Stimulated activated CD8-positive, alpha-beta memory T cell treated with anti-CD3 and anti-CD28 coated beads, Interleukin-12 subunit alpha, Interleukin-12 subunit beta, amount 100 ng/mL, for 24 hours (primary cell): ENCODE measurements around the gene SCN10A.

Experiments
- DNase-seq: peaks from one replicate; pipeline ENCODE4 v3.0.0-alpha.2; 2020; ENCODE audit errors: extremely low read depth

SCN10A gene

GRCh38 chr3:38651153-38651789 lies 164.7 kb downstream of the SCN10A start:
- DNase-seq = peak; percentile 33

DNA sequence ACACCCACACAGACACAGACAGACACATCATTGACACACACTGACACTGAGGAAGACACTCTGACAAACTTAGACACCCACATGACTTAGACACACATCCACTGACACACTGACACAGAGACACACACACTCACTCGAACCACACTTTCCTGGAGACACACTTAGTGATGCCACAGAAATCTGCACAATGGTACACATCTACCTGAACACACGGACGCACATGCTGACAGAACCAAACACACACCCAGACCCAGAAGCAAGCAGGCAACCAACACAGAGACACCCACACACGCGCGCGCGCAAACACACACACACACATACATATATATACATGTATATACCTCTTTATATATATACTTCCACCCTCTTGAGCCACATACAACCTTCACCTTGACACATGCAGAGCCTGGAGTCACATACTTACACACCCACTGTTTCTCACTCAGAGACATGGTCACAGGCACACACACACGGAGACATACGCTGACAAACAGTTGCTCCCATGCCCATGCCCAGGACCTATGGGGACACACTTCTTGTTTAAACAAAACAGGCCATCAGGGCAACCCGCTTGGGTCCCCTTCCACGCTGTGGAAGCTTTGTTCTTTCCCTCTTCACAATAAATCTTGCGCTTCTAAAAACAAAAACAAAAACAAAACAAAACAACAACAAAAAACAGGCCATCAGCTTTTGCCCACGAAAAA lies 165.6 kb downstream of the SCN10A start:
- no peak for DNase-seq

GRCh38 chr3:38649500-38650247 lies 166.3 kb downstream of the SCN10A start, which contains the start of gene SCN5A:
Gene SCN5A, minus strand, starts transcription at chr3:38649687. Its CDS starts 16,380 bp downstream, at chr3:38633307.
- no peak for DNase-seq

- no peak for DNase-seq
These were observed 167.1 kb downstream of the SCN10A start for GRCh38 chr3:38648659-38649499.

DNA sequence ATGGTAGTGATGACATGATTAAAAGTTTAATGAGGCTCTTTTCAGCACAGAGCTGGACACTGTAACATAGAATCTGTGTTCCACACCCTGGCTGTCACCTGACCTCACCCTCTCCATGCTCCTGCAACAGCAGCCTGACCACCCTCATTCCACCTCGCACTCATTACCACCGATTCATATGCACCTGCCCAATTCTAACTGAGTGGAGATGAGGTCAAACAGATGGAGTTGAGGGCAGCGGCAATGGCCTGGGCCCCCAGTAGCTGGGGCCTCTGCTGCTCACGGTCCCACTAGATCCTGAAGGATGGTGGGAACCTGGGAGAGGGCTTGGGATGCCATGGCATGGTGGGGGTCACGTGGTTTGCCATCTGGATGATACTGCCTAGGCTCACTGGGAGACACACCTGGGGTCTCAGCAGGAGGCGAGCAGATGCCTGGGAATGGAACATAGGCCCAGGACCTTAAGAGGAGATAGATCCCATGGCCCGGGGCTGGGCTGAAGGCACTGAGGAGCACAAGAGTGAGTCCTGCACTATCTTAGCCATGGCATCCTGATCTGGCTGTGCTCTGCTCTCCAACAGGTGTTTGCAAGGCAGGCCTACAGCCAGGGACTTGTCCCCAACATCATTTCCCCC lies 167.9 kb downstream of the SCN10A start:
- DNase-seq = no peak

- no peak for DNase-seq
These were observed 168.6 kb downstream of the SCN10A start for GRCh38 chr3:38647217-38647970.
